NCI-H510A treated with DMSO at 0.1 percent for 48 hours (cell line): ENCODE measurements around the gene KANSL3.
"Not testable (repeated sequence)": the region's sequence is repeated elsewhere in the genome, so short reads cannot be mapped to it uniquely, and the experiment has no call there.

Experiments
- DNase-seq: peaks from one replicate; lab custom pipeline; 2025; lab: John Stamatoyannopoulos, UW

The KANSL3 gene

DNA sequence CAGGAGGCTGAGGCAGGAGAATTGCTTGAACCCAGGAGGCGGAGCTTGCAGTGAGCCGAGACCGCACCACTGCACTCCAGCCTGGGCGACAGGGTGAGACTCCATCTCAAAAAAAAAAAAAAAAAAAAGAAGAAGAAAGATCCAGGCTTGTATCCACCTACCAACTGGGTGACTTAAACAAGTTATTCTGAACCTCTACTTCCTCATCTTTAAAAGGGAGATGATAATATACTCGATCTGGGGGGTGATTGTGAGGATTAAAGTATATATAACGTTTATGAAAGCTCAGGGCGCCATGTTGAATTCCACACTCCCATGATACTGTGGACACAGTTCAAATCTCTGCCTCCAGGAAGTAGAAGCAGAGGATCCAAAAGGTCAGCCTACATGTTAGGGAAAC lies 16.7 kb upstream of the KANSL3 start:
- not testable (repeated sequence) for DNase-seq

GRCh38 chr2:96651793-96652192 lies 13.7 kb upstream of the KANSL3 start:
- no peak for DNase-seq

DNA sequence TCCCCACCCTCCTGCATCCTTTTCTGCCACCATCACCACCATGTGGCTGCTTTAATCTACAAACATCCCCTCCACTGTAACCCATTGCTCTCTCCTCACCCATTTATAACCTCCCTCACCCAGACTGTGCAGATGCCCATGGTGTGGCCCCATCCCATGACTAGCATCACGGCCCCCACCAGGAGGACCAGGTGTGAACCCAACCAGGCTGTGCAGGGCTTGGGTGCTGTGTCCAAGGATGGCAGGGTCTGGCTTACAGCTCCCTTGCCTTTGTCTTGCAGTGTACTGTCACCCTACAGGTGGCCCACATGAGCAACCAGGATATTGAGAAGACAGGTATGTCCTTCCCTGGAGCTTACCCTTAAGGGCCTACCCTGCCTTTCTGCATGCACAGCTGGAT lies 11.2 kb upstream of the KANSL3 start:
- DNase-seq = no peak

- no peak for DNase-seq
These were observed 10.3 kb upstream of the KANSL3 start for GRCh38 chr2:96648306-96648930.

DNA sequence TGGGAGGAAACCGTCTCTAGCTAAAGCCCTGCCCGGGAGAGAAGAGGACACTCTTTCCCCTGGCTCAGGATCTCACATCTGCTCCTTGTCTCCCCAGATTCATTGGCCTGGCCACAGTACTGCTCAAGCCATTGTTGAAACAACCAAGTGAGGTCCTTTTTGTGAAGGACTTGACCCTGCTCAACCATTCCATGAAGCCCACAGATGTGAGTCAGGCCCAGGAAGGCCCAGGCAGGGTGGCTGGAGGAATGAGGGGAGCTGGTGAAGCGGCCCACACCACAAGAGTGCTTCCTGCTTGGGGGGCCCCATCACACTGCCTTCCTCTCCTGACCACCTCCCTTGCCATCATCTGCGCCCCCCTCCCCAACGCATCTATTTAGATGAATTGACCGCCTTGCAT lies 9.6 kb upstream of the KANSL3 start:
- no peak for DNase-seq

DNA sequence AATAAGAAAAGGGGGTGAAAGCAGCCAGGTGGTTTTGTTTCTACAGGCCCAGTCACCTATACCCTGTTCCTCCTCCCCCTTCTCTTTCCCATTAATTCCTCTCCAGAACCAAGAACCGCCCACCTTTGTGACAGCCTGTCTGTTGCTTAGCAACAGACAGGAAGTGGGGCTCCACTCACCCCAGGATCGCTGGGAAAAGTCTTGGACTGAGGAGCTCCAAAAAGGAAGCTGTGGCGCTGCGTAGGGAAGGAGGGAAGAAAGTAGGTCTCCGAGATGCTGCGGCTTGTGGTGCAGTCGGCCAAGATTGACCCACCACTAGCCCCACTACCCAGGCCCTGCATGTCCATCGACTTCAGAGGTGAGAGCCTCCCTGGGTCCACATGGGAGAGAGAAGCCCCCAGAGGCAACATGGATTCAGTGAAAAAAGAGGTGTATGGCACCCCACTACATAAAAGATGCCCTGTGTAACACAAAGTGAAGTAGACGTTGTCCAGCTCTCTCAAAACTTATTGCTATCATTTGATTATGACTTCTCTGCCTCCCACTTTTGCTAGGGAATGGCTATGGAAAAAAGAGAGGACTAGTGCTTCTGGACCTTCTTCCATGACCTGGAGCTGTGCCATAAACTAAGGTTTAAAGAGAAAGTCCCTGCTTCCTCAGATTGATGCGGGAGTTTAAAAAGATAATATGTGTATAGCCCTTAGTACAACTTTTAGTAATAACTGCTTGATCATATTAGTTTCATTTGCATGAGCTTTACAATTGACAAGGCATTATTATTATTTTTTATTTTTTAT lies 4.7 kb upstream of the KANSL3 start, which contains the start of gene FER1L5:
Gene FER1L5, plus strand, starts transcription at position 201 of the 797 bp plus-strand sequence. Its CDS starts 73 bp downstream, at position 274.
- no peak for DNase-seq

DNA sequence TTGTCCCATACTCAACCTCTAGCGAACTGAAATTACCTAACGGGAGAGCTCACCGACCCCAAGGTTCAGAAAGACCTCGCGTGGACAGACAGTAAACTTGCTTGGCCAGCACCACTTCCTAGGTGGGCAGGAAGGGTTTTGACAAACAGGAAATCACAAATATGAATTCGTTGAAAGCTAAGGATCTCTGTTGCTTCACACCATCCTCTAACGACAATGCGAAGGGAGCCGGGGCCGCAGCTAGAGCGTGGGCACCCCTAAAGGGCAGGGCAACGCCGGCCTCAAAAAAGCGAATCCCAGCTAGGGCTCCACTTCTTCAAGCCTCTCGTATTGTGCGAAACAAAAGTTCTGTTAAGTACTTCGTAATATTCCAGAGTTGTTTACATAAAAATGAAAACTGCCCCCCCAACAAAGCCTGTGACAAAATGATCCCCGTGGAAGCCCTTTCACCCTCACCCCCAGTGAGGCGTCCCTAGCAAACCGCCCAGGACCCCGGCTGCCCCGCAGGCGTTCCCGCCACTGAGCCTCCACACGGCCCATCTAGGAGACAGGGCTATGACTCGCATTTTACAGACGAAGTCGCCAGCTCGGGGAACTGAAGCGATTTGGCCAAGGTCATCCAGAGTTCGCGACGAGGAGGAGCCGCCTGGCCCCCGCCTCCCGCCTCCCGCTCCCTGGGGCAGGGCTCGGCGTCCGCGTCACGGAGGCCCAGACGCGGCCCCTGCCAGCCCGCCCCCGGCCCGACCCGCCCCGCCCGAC lies 548 bp downstream of the KANSL3 start:
- peak; percentile 69 for DNase-seq

DNA sequence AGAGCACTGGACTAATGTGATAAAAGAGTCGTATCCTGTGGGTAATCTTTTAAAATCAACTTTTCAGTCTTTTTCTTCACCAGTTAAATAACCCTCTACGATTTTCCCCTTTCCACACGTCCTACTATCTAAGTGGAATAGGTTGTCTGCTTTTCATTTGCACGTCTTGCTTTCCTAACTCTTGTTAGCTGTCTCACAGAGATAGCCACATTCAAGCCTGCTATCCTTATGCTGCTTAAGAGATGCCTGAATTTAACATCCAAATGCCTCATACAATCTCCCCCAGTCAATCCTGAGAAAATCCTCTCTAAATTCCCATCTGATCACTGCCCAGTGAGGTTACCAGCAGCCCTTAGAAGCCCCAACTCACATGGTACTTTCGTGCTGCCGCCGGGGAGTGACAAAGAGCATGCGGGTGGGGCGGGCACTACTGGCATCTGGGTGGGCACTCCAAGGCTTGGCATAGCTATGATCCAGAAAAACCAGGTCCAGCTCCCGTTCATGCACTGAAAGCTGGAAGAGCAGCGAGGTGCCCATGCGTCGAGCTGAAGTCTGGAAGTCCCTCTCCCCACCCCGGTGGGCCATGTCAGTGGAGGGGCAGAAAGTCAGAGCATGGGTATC lies 1.5 kb downstream of the KANSL3 start:
- DNase-seq = no peak

- no peak for DNase-seq
These were observed 4.5 kb downstream of the KANSL3 start for GRCh38 chr2:96633641-96634040.

DNA sequence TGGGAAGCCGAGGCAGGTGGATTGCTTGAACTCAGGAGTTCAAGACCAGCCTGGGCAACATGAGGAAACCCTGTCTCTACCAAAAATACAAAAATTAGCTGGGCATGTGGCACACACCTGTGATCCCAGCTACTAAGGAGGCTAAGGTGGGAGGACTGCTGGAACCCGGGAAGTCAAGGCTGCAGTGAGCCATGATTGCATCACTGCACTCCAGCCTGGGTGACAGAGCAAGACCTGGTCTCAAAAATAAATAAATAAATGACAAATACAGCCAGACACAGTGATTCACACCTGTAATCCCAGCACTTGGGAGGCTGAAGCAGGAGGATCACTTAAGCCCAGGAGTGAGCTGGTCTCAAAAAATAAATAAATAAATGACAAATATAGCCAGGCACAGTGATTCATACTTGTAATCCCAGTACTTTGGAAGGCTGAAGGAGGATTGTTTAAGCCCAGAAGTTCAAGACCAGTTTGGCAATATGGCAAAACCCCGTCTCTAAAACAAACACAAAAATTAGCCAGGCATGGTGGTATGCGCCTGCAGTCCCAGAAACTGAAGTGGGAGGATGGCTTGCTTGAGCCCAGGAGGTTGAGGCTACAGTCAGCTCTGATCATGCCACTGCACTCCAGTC lies 6.2 kb downstream of the KANSL3 start:
- no peak for DNase-seq

DNA sequence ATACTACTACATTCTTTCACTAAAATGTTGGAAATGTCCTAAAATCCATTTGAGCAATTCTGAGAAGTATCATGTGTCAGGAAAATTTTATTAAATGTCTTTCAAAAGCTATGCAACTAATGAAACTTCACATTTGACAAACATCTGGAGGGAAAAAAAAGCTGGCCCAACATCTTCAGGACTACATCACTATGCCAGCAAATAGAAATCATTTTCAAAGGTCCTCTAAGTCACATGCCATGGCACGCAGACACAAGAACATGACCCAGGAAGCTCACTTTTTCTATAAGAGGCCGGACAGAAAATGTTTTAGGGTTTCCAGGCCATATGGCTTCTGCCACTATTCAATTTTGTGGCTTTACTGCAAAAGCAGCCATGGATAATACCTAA lies 11.6 kb downstream of the KANSL3 start:
- no peak for DNase-seq

- no peak for DNase-seq
These were observed 12.2 kb downstream of the KANSL3 start for GRCh38 chr2:96625571-96626552.

DNA sequence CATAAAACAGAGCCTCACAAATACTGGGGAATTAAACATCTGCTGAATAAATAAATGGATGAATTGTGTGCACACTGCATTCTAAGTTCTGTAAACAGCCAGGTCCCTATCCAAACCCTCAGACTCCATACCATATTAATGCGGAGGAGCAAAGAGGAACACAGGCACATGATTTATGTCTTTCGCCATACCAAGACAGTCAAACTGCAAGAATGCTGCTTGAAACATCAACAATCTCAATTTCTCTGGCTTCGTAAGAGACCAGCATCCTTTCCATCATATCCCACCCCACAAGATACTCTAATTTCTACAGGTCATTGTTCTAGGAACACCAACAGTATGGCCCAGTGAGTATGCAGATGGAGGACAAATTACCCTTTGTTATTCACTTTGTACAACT lies 15.0 kb downstream of the KANSL3 start:
- DNase-seq = no peak

- DNase-seq = no peak
These were observed 15.6 kb downstream of the KANSL3 start for GRCh38 chr2:96622544-96622943.

DNA sequence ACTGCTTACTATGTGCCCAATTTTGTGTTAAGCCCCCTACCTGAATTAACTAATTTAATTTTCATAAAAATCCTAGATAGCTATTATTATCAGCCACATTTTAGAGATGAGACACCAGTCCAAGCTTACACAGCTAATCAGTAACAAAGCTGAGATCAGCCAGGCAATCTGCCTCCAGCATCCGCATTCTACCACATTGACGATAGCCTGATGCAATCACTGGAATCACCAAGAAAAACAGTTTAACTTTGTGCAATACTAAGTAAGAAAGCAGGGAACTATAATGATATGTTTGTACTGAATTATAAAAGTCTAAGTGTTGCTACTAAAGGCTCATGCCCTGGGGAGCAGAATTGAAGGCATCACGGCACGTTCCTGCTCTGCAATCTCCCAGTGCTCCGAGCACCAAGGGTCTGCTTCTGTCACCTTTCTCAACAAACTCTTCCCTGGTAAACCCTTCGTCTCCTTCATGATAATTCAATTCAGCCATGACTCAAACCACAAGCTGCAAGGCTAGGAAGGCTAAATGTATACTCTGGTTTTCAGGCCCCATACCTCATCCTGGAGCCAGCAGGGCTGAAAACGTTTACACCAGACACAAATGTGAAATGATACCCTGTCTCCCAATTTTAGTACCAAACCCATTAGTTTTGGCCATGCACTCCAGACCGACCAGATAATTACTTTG lies 19.4 kb downstream of the KANSL3 start:
- no peak for DNase-seq

DNA sequence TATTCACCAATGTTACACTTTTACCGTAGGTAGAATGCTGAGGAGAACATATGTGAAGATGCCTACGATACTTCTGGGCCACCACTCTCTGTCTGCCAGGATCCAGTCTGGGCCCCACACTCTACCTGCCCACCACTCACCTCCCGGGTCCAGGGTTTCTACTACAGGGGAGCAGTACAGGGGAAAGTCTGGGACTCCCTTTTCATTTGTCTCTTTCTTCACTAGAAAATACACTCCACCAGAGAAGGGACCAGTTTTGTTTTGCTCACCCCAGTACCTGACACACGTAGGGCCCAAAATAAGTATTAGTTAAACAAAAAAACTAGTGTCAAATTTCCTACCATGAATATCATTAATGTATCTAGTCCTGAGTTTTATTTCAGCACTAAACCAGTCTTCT lies 21.1 kb downstream of the KANSL3 start:
- DNase-seq = no peak

DNA sequence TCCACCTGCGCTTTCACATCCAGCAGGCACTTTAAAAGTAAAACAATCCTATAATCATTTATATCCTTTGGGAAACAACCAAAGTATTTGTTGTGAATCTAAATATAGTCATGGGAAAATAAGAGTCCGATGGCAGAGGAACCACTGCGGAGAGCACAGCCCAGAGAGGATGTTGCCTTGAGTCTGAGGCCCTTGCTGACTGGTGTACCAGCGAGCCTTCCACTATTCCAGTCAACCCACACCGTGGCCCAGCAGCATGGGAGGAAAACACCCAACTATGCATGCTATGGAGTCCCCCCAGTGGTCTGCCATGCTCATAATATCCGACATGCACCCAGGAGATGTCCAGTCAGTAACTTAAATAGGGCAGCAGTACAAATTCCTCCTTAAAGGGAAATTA lies 21.6 kb downstream of the KANSL3 start:
- DNase-seq = no peak

DNA sequence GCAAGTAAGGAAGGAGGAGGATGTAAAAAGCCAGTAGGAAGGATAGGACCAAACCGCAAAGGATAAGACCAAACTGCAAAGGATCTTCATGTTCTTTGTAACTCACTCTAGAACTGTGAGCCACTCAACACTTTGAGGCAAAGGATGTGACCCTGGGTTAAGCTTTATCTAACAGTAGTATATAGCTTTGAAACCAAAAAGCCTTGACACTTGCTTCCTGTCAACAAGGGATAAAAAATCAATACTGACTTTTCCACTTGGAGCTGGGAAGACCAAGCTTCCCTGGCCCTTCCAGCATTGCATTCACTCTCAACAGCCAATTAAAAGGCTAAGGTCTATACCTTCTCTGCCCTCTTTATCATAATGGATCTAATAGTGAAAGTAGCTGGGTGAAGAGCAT lies 22.0 kb downstream of the KANSL3 start:
- DNase-seq = no peak

- DNase-seq = no peak
These were observed 29.4 kb downstream of the KANSL3 start for GRCh38 chr2:96608469-96609455.
